PC-3 (cell line): ENCODE measurements around the gene XRCC6.

Source experiments
- EZH2 ChIP-seq: fragments of 300-600 bp; sonication (generic); IDR thresholded peaks from one replicate; pipeline ENCODE4 v1.6.1; 2017; ENCODE audit warnings: antibody characterized with exemption, mild to moderate bottlenecking, low read length; ENCODE audit not compliant: unreplicated experiment
- TF ChIP-seq, protein P1 (sequence below): fragments of 300-600 bp; sonication (generic); conservative IDR thresholded peaks from 2 replicates; pipeline ENCODE4 v1.5.1; 2017; ENCODE audit warnings: antibody characterized with exemption, low read depth, mild to moderate bottlenecking, low read length

- no peak for TF ChIP-seq EZH2
- TF ChIP-seq, protein P1, sequence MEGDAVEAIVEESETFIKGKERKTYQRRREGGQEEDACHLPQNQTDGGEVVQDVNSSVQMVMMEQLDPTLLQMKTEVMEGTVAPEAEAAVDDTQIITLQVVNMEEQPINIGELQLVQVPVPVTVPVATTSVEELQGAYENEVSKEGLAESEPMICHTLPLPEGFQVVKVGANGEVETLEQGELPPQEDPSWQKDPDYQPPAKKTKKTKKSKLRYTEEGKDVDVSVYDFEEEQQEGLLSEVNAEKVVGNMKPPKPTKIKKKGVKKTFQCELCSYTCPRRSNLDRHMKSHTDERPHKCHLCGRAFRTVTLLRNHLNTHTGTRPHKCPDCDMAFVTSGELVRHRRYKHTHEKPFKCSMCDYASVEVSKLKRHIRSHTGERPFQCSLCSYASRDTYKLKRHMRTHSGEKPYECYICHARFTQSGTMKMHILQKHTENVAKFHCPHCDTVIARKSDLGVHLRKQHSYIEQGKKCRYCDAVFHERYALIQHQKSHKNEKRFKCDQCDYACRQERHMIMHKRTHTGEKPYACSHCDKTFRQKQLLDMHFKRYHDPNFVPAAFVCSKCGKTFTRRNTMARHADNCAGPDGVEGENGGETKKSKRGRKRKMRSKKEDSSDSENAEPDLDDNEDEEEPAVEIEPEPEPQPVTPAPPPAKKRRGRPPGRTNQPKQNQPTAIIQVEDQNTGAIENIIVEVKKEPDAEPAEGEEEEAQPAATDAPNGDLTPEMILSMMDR = no peak
Observed at GRCh38 chr22:41683052-41683451, 62.0 kb downstream of the XRCC6 start.
